SK-N-MC (cell line): ENCODE measurements around the gene ATP5PF.

Source experiments
- EZH2 ChIP-seq: fragments of 200-600 bp; sonication (generic); IDR thresholded peaks from one replicate; pipeline ENCODE4 v1.6.1; 2017; ENCODE audit warnings: antibody characterized with exemption
- POLR2AphosphoS5 ChIP-seq: IDR thresholded peaks from 2 replicates; pipeline ENCODE4 v1.6.1; 2012; ENCODE audit warnings: mild to moderate bottlenecking, low read depth, low read length, borderline replicate concordance

DNA sequence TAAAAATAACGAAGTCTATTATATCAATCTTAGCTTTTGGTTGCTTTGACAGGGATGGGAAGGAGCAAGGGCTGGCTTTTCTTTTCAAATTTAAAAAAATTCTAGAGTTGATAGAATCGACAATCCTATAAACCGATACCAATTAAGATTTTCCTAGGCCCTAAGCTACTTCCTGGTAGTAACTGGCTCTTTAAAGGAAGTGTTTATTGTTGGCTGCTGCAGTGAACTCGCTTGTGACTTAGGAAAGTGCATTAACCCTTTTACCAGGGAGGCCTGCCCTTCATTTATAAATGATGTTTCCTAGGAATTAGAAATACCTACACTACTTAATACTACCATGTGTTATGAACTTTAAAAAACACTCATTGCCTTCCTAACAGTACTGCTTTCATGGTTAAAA lies 33.2 kb downstream of the ATP5PF start:
- no peak for TF ChIP-seq POLR2AphosphoS5
- no peak for TF ChIP-seq EZH2
